Activated T-cell treated with anti-CD3 and anti-CD28 coated beads for 4 hours (primary cell): ENCODE results near the gene CCDC178.

Experiments
- DNase-seq: peaks from one replicate; pipeline ENCODE4 v3.0.0-alpha.2; 2020

Gene CCDC178

GRCh38 chr18:33113416-33113815 lies 327.1 kb downstream of the CCDC178 start:
- DNase-seq = no peak

GRCh38 chr18:33107511-33107910 lies 333.0 kb downstream of the CCDC178 start:
- DNase-seq = no peak

GRCh38 chr18:33101316-33101715 lies 339.2 kb downstream of the CCDC178 start:
- DNase-seq = no peak

GRCh38 chr18:33099626-33100025 lies 340.9 kb downstream of the CCDC178 start:
- no peak for DNase-seq

- no peak for DNase-seq
These were observed 343.4 kb downstream of the CCDC178 start for GRCh38 chr18:33097126-33097525.

GRCh38 chr18:33090461-33090860 lies 350.1 kb downstream of the CCDC178 start:
- no peak for DNase-seq

- no peak for DNase-seq
These were observed 363.9 kb downstream of the CCDC178 start for GRCh38 chr18:33076601-33077000.

GRCh38 chr18:33074125-33074524 lies 366.4 kb downstream of the CCDC178 start:
- DNase-seq = no peak

- no peak for DNase-seq
These were observed 377.6 kb downstream of the CCDC178 start for GRCh38 chr18:33062834-33063364.

- no peak for DNase-seq
These were observed 387.6 kb downstream of the CCDC178 start for GRCh38 chr18:33052886-33053285.

GRCh38 chr18:33051407-33051806 lies 389.1 kb downstream of the CCDC178 start:
- no peak for DNase-seq

GRCh38 chr18:33040213-33040612 lies 400.3 kb downstream of the CCDC178 start:
- no peak for DNase-seq

GRCh38 chr18:33034945-33035344 lies 405.6 kb downstream of the CCDC178 start:
- DNase-seq = no peak

- no peak for DNase-seq
These were observed 406.3 kb downstream of the CCDC178 start for GRCh38 chr18:33034212-33034611.

- no peak for DNase-seq
These were observed 418.2 kb downstream of the CCDC178 start for GRCh38 chr18:33022370-33022769.

GRCh38 chr18:33020877-33021276 lies 419.6 kb downstream of the CCDC178 start:
- DNase-seq = no peak

GRCh38 chr18:33014060-33014796 lies 426.3 kb downstream of the CCDC178 start:
- no peak for DNase-seq

GRCh38 chr18:33010149-33010548 lies 430.4 kb downstream of the CCDC178 start:
- DNase-seq = no peak

GRCh38 chr18:32998921-32999320 lies 441.6 kb downstream of the CCDC178 start:
- DNase-seq = no peak

- DNase-seq = no peak
These were observed 442.2 kb downstream of the CCDC178 start for GRCh38 chr18:32998285-32998684.

- no peak for DNase-seq
These were observed 456.8 kb downstream of the CCDC178 start for GRCh38 chr18:32983721-32984120.

- DNase-seq = no peak
These were observed 459.6 kb downstream of the CCDC178 start for GRCh38 chr18:32980896-32981295.

GRCh38 chr18:32975501-32975900 lies 465.0 kb downstream of the CCDC178 start:
- no peak for DNase-seq

GRCh38 chr18:32975163-32975436 lies 465.4 kb downstream of the CCDC178 start:
- no peak for DNase-seq
